HG03039 (cell line): ENCODE results near the gene KATNB1.
"Not testable (repeated sequence)": the region's sequence is repeated elsewhere in the genome, so short reads cannot be mapped to it uniquely, and the experiment has no call there.

ENCODE experiments used
- ATAC-seq: cut with Tn5 transposase; IDR thresholded peaks from one replicate; pipeline ENCODE4 v1.9.1; 2021; ENCODE audit warnings: mild to moderate bottlenecking, moderate library complexity; ENCODE audit not compliant: unreplicated experiment

KATNB1 gene

DNA sequence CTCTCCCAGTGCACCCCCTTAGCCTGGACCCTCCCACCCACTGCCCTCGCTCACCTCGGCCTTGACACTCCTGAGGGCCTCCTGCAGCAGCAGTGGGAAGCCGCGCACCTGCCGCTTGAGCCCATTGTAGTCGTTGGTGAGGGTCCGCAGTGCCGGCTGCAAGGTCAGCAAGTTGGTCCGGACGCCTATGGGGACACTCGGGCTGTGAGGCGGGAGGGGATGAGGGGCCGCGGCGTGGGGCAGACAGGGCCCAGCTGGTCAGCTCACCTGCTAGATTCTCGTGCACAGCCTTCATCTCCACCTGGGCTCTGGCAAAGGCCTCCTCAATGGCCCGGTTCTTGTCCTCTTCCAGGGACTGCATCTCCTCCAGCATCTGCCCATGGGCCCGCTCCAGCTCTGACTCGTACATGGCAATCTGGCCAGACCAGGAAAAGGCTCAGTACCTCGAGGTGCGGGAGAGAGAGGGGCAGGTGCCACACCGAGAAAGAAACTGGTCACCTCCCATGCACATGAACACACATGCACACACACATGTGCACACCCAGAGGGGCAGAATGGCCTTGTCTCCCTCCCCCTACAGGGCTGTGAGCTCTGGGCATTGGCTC is 34.1 kb downstream of the KATNB1 start:
- no peak for ATAC-seq

DNA sequence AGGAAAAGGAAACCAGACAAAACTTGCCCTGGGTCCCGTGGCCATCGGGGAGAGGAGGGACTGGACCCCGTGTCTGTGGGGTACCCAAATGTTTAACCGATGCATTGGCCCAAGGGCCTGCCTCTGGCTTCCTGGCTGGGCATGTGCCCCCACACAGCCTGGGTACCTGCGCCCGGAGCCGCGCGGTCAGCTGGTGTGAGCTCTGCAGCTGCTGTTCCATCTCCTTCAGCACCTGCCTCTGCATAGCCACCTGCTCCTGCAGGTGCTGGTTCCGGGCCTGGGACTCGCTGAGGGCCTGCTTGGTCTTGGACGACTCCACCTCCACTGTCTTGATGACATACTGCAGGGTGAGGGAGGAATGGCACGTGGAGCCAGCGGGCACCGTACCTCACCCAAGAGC is 34.8 kb downstream of the KATNB1 start:
- no peak for ATAC-seq

DNA sequence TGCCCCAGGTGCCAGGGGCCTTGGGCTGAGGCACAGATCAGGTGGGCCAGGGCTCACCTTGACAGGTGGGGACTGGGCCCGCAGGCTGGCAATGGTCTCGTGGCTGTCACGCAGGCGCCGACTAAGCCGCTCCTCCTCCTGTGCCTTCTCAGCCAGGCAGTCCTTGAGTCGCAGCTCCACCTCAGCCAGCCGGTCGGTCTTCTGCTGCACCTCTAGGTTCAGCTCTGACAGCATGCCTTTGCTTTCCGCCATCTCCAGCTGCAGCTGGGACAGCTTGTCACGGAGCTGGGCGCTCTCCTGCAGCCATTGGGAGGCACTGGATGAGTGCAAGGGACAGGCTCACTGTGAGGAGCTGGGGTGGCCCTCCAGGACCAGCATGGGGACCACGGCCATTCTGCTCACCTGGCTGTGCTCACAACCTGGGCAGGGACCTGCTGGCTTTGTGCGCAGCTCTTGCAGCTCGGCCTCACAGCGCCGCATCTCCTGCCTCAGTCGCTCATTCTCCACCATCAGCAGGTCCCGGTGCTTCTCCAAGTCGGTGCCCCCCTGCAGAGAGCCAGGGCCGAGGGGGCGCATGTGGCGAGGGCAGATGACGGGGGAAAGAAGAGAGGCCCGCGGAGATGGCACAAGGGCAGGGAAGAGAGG is 35.7 kb downstream of the KATNB1 start:
- ATAC-seq: no peak

DNA sequence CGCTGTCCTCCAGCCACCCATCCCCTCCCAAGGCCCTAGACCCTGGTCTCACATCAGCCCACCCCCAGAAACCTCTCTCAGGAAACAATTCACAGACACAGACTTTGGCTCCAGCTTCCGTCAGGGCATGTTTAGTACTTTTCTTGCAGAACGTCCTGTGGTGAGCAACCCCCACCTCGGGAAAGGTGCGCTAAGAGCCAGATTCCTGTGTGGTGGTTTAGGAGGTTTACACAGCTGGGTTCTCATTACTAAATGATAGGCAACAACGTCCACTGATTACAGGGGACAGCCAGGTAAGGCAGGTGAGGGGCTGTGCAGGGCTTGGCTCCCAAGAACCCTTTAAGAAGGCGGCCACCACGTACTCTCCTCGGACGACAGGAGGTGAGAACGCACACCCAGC is 37.4 kb downstream of the KATNB1 start:
- ATAC-seq: no peak

DNA sequence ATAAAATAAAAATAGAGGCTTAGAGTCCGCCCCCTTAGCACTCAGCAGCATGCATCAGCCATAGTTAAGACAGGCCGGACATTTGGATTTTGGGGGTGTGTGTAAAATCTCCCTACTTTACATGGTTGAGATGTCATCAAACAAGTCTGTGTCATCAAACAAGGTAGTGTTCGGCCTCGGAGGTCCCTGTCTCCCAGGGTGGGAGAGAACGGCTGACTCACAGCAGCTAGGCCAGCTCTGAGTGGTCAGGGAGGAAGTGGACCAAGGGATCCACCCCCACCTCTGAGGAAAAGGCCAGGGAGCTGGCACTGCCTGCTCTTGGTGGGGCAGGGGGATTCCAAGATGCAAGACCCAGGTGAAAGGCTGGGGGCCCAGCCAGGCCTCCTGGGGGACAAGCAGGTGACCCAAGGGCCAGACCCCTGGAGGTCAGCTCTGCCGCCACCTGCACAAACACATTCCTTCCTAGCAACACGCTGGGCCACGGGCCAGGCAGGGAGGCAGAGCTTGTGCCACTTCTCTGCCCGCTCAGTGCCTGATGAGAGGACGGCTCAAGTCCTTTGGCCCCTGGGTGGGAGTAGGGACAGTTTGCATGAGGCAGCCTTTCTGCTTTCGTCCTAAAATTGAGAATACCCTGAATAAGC is 38.2 kb downstream of the KATNB1 start:
- ATAC-seq: no peak

DNA sequence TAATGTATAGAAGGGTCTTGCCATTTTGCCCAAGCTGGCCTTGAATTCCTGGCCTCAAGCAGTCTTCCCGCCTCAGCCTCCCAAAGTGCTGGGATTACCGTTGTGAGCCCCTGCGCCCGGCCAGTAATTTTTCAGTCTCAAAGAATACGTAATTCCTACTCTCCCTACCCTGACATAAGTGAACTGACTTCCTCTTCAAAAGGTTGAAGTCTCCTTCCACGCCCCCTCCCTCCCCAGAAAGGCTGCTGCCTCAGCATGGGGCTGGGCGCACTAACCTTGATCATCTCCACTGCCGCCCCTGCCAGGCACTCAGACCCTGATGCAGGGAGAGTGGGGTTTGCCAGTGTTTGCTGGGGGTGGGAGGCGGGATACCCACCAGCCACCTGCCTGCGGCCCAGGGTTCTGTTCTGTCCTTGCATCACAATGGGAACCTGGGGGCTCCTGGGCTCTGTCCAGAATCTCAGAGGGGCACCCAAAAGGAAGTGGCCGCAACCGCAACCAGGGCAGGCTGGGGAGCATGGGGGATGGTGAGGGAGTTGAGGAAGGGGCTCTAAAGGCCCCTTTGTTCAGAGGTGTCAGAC is 39.2 kb downstream of the KATNB1 start:
- ATAC-seq: no peak

DNA sequence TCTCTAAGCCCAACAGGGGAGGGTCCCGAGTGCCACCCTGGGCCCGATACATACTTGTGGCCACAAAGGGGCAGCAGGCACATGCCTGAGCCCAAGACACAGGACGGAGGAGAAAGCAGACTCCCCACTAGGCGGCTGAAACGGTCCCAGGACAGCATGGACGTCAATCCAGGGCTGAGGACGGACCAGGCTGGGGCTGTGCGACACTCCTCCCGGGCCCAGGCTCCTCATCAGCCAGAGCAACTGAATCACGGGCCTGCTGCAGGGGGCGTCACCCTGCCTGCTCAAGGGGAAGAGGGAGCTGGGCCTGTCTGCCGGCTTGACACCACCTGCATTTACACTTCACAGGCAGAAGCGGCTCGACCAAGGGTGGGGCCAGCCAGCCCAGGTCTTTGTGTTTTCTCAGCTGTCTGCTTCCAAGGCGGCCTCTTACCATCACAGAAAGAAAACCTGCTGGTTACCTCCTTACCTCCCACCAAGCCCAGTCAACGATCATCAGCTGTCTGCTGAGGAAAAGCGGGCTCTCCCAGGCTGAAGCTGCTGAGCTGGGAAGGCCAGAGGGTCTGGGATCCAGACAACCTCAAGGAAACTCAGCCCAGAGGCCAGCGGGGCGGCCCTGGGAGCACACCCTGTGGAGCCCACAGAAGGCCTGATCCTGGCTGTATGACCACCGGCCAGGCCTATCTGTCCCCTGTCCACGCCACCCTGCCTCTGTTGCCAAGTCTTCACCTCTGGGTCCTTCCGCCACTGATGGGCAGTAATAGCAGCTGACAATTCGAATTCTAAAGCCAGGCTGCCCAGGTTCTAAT is 40.3 kb downstream of the KATNB1 start:
- no peak for ATAC-seq

DNA sequence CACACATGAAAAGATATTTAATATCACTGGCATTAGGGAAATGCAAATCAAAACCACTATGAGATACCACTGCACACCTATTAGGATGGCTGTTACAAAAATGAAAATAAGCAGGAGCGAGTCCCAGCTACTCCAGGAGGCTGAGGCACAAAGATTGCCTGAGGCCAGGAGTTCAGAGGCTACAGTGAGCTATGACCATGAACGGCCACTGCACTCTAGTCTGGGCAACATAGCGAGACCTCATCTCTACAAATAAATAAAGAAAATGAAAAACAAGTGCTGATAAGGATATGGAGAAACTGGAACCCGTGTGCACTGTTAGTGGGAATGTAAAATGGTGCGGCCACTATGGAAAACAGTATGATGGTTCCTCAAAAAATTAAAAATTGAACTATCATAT is 43.1 kb downstream of the KATNB1 start:
- no peak for ATAC-seq

DNA sequence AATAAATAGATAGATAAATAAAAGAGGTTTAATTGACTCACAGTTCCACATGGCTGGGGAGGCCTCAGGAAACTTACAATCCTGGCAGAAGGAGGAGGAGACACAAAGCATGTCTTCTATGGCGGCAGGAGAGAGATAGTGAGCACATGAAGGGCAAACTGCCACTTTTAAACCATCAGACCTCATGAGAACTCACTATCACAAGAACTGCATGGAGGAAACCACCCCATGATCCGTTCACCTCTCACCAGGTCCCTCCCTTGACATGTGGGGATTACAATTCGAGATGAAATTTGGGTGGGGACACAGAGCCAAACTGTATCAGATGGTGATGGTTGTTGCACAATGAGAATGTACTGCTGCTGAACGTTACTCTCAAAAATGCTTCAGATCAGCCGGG is 44.3 kb downstream of the KATNB1 start:
- ATAC-seq: not testable (repeated sequence)

DNA sequence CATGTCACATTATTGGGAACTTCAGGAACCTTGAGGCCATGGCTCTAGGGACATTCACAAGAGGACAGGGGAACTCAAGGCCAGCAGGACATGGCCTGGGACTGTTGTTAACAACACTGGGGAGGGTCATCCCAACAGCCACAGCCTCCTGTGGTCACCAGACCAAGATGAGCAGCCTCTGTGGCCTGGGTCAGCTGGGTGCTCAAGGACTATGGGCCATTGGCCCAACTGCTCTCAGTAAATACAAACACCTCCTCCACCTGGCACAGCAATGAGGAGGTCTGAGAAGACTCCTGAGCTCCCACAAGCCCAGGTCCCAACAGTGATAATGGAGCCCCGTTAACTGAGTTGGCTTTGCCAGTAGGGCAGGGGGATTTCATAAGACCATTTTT is 45.8 kb downstream of the KATNB1 start:
- ATAC-seq: no peak

DNA sequence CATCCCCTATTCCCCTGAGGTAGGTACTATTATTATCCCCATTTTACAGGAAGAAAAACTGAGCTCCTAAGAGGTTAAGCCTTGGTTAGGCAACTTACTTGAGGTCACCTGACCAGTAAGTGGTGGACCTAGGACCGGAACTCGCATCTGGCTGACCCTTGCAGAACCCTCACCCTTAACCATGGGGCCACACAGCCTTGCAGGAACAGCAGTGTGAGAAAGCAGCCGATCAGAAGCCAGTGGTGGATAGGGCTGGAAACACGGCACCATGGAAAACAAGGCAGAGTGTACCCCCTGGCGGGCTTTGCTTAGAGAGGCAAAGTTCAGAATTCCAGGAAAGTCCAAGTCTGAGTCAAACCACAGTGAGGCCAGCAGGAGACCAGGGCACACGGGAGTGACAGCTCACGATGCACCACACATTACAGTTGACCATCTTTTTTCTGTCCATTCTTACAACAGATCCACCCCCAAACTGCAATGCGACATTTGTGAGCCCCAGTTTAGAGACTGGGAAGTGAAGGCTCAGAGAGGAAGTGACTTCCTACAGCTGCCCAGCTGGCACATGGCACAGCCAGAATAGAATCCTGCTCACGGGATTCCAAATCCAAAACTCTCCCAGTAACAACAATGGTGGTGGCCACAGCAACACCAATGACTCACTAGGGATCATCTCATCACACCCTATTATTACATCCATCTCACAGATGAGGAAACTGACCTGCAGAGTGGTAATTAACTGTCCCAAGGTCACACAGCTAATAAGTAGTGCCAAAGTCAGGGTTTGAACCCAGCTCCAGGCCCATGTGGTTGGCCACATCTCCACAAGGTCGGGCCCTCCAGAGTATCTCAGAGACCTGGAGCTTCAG is 46.4 kb downstream of the KATNB1 start:
- ATAC-seq: no peak

DNA sequence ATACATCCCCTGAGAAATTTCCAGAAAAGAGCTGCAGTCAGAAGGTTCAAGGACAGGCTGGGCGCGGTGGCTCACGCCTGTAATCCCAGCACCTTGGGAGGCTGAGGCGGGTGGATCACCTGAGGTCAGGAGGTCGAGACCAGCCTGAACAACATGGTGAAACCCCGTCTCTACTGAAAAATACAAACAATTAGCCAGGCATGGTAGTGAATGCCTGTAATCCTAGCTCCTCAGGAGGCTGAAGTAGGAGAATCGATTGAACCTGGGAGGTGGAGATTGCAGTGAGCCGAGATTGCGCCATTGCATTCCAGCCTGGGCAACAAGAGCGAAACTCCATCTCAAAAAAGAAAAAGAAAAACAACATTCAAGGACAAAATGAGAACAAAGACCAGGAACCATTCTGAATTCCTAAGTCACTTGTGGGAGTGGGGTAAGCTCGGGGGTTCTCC is 47.1 kb downstream of the KATNB1 start:
- not testable (repeated sequence) for ATAC-seq

DNA sequence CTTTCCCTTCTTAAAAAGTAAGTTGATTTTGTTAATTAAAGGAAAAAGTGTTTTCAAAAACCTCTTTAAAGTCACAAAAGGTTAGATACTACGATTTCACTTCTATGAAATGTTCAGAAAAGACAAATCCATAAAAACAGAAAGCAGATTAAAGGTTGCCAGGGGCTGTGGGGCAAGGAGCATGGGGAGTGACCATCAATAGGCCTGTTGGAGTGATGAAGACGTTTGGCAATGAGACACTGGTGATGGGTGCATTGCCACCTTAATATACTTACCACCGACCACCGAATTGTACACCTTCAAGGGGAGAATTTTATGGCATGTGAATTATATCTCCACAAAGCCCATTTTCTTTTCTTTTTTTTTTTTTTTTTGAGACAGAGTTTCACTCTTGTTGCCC is 47.5 kb downstream of the KATNB1 start:
- ATAC-seq: no peak

DNA sequence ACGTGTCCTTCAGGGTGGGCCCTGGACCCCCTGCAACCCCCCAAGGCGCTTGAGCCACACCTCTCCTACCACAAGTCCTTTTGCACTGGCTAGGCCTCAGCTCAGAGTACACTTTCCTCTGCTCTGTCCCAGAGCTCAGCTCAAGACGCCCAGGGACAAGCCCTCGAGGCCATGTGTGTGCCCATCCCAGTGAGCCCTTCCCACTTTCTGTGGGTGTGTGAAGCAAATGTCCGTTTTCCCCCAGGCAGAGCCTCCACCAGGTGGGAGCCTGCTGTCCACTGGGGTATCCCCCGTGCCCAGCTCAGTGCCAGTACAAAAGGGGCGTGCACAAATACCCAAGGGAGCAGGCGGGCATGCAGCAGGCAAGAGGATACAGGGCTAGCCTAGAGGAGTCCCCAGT is 48.3 kb downstream of the KATNB1 start:
- ATAC-seq: no peak

DNA sequence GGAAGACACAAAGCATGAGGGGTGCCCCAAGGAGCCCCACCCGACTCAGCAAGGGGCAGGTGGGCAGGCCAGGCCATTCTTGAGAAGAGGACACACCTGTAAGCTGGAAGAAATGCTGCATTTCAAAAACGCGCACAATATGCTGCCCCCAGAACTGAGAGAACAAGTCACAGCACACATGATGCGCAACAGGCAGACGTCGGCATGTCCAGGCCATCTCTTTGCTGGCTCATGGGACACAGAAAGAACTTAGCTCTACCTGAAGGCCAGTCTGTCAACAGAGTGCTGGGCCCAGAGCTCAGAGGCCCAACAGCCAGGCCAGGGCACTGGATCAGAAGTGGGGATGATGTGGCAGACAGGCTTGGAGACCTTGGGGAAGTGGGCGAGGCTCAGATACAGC is 48.8 kb downstream of the KATNB1 start:
- no peak for ATAC-seq

DNA sequence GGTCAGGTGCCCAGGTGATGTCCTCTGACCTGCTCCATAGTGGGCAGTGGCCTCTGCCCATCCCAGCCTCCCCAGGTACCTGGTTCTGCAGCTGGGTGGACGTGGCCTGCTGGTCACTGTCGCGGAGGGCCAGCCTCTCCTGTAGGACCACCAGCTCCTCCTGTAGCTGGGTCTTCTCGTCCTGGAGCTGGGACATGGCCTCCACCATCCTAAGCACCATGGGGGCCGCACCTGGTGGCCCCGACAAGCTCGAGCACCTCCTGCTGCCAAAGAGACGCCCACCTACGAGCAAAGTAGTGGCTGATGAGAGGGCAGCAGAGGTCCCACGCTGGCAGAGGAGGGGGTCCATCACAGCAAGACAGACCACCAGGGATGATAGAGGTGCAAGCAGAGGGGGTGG is 49.8 kb downstream of the KATNB1 start:
- ATAC-seq: no peak

DNA sequence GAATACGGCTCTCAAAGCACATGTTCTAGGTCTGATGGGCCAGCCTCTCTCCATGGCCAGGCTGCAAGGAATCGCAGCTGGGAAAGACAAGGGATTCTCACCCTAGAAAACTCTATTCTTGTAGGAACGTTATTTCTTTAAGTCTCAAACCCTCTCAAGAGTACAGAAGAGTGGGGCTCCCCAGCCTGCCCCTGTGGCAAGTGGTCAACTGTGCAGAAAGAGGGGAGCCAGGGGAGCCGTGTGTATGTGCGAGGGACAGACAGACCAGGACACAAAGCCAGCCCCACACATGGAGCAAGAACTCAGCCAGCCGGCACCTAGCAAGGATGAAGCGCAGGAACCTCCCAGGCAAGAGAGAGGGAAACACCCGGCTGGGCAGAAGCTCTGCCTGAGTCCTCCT is 50.4 kb downstream of the KATNB1 start:
- ATAC-seq: no peak

DNA sequence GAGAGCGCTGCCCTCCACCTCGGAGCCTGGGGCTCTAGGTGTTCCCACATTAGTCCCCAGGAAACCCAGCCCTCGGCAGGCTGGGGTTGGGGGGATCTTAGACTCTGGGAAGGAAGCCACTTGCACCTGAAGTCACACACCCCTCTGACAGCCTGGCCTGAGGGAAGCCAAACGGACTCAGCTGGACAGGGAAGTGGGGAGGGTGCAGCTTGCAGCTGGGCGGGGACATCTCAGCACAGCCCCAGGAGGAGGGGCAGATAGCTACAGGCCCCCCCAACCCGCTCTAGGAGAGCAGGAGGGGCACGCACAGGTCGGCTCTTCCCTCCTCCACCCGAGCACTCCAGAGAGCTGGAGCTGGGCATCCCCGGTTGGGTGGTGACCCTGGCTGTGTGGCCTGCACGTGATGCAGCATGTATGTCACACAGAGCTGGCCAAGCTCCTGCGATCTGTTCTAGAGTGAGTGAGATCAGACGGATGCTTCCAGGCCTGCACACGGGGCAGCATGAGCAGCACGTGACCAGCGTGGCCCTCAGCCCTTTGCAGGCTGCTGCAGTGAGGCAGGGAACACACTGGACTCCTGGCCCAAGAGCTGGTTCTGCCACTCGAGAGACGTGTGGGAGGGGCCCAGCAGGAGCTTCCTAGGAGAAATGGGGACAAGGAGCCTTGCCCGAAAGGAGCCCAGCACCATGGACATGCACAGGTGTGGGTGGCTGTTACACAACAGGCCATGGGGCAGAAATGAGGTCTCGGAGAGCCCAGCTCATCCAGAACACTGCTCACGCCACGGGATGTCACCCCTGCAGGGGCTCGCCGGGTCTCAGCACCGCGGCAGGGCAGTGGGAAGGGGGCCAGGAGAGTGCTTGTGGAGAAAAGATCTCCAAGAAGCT is 51.3 kb downstream of the KATNB1 start:
- no peak for ATAC-seq

DNA sequence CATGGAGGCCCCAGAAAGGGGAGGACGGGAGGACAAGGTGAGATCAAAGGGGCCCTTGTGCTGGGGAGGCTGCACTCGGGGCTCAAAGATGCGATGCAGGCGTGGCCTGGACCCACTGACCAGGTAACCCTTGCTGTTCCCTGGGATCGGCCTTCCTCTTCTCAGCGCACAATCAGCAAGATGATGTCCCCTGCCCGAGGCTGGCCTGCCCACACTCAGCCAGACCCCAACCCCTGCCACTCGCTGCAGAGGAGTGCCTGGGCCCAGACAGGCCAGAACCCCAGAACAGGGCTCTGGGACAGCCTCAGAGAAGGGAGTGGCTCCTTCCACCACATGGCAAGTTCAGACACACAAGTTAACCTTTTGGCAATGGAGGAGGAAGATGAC is 51.9 kb downstream of the KATNB1 start:
- no peak for ATAC-seq
